Mammary epithelial cell (primary cell): Measurements from ENCODE around the gene BCAS3.

Experiments
- EZH2 ChIP-seq: IDR thresholded peaks from 2 replicates; pipeline ENCODE4 v1.6.1; 2012; ENCODE audit warnings: low read length, inconsistent platforms, borderline replicate concordance
- TF ChIP-seq, protein P1 (sequence below), 2 donors: IDR thresholded peaks in 1 of 2; conservative IDR thresholded peaks in 1 of 2; 2 replicates each; pipeline ENCODE4 v1.5.1; 2011 to 2012; ENCODE audit warnings: inconsistent platforms in 2 of 2, low read length in 2 of 2, mild to moderate bottlenecking in 2 of 2, control low read depth in 1 of 2, low read depth in 1 of 2; ENCODE audit not compliant: insufficient read depth in 1 of 2; ENCODE audit errors: extremely low read depth in 1 of 2

DNA sequence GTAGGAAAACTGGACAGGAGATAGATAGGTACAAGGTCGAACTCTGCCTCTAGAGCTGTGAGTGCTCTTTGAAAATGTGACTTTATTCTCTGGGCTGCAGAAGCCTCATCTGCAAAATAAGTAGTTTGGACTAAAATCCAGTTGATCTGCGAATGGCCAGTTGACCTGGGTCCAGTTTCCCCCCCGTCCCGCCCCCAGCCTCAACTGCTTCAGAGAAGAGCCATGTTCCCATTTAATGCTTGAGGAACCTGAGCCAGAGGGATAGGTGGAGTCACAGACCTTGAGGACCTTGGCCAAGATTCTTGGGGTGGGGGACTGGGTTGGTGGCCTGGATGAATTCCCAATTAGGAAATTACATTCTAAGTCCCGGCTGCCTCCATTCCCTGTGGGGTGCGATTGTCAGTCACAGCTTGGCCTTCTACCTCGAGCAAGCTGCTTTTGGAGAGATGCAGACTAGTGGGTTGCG, 736.0 kb downstream of the BCAS3 start:
- TF ChIP-seq, protein P1, sequence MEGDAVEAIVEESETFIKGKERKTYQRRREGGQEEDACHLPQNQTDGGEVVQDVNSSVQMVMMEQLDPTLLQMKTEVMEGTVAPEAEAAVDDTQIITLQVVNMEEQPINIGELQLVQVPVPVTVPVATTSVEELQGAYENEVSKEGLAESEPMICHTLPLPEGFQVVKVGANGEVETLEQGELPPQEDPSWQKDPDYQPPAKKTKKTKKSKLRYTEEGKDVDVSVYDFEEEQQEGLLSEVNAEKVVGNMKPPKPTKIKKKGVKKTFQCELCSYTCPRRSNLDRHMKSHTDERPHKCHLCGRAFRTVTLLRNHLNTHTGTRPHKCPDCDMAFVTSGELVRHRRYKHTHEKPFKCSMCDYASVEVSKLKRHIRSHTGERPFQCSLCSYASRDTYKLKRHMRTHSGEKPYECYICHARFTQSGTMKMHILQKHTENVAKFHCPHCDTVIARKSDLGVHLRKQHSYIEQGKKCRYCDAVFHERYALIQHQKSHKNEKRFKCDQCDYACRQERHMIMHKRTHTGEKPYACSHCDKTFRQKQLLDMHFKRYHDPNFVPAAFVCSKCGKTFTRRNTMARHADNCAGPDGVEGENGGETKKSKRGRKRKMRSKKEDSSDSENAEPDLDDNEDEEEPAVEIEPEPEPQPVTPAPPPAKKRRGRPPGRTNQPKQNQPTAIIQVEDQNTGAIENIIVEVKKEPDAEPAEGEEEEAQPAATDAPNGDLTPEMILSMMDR (conservative IDR thresholded peaks at IDR 0.05 in 1 of 2, IDR thresholded peaks at IDR 0.05 in 1 of 2; ENCODE audit: extremely low read depth in 1 of 2, insufficient read depth in 1 of 2, low read depth in 1 of 2, low read length in 2 of 2): no peak
- no peak for TF ChIP-seq EZH2
